CD4-positive, alpha-beta T cell (primary cell): Measurements from ENCODE around the gene PARD6G. TPM values are rescaled to one million over a fixed set of nuclear protein-coding genes. Genes with fewer than 3 reads are reported as not detected.

Experiments
- ATAC-seq: fragments of 200-7000 bp; cut with Tn5 transposase; one replicate; pipeline ENCODE4 v1.10.0; 2022; ENCODE audit warnings: mild to moderate bottlenecking; ENCODE audit not compliant: poor library complexity
- CTCF ChIA-PET: fragments of 350-600 bp; sonication (Branson Sonifier 250); formaldehyde crosslinking; loops from one replicate; lab custom pipeline; 2021; ENCODE audit warnings: antibody characterized with exemption, inconsistent platforms; lab: Charles Lee
- POLR2A ChIA-PET: fragments of 350-600 bp; sonication (Branson Sonifier 250); formaldehyde crosslinking; loops from one replicate; lab custom pipeline; 2021; ENCODE audit warnings: antibody characterized with exemption, inconsistent platforms; lab: Charles Lee
- DNase-seq, 14 experiments: peaks; one replicate each; pipeline ENCODE4 v3.0.0-alpha.2; 2013 to 2020; ENCODE audit warnings: mixed read lengths in 2 of 14
- H3K27ac ChIP-seq, 2 donors: one replicate each; pipeline versions ENCODE4 v1.5.1 to v1.7.0; 2013; ENCODE audit warnings: low read length in 2 of 2, low read depth in 1 of 2, mild to moderate bottlenecking in 1 of 2
- H3K27me3 ChIP-seq, 2 experiments: 1 replicate in 1 of 2; 2 replicates in 1 of 2; pipeline versions ENCODE4 v1.6.1 to v1.7.0; 2013; ENCODE audit warnings: low read length in 2 of 2, control low read depth in 1 of 2, mild to moderate bottlenecking in 1 of 2, moderate library complexity in 1 of 2; ENCODE audit not compliant: insufficient read depth in 2 of 2, control insufficient read depth in 1 of 2
- H3K36me3 ChIP-seq: one replicate; pipeline ENCODE4 v1.6.1; 2013; ENCODE audit warnings: low read length, control low read depth; ENCODE audit not compliant: insufficient read depth
- H3K4me1 ChIP-seq: one replicate; pipeline ENCODE4 v1.6.1; 2013; ENCODE audit warnings: low read length, control low read depth; ENCODE audit not compliant: insufficient read depth
- H3K4me3 ChIP-seq: one replicate; pipeline ENCODE4 v1.5.1; 2013; ENCODE audit warnings: mild to moderate bottlenecking, low read length, moderate library complexity
- H3K9me3 ChIP-seq, 2 experiments: 1 replicate in 1 of 2; 2 replicates in 1 of 2; pipeline versions ENCODE4 v1.6.1 to v1.7.0; 2013; ENCODE audit warnings: low read length in 2 of 2, mild to moderate bottlenecking in 2 of 2, control low read depth in 1 of 2, moderate library complexity in 1 of 2; ENCODE audit not compliant: control insufficient read depth in 1 of 2, insufficient read depth in 1 of 2
- H3K27ac Mint-ChIP-seq: one replicate; pipeline ENCODE4 v1.8.0; 2020; ENCODE audit warnings: mixed read lengths
- H3K27me3 Mint-ChIP-seq: one replicate; pipeline ENCODE4 v1.8.0; 2021; ENCODE audit warnings: mixed read lengths
- H3K36me3 Mint-ChIP-seq: one replicate; pipeline ENCODE4 v1.8.0; 2021; ENCODE audit warnings: low read depth, mixed read lengths
- H3K4me1 Mint-ChIP-seq: one replicate; pipeline ENCODE4 v1.8.0; 2021; ENCODE audit warnings: low read depth, mixed read lengths
- H3K4me3 Mint-ChIP-seq: one replicate; pipeline ENCODE4 v1.8.0; 2020; ENCODE audit warnings: mild to moderate bottlenecking, mixed read lengths
- H3K9me3 Mint-ChIP-seq: one replicate; pipeline ENCODE4 v1.8.0; 2020; ENCODE audit warnings: mixed read lengths
- intact Hi-C, 2 experiments: fragments of 100-400 bp; cut with DNase I in 1 of 2; cut with micrococcal nuclease in 1 of 2; formaldehyde crosslinking; loops; one replicate each; pipeline versions ENCODE4 v1.15.1 to v1.9.0; 2023 to 2025; cut with DNase I, micrococcal nuclease
- total RNA-seq, 174 experiments: library from RNA in 2 of 174; stranded (reverse) in 2 of 174; gene quantifications; one replicate each; pipeline ENCODE4 v1.2.3 and lab custom pipeline; 2021 to 2026
- TF ChIP-seq, protein P1 (sequence below): fragments of 200-600 bp; IDR thresholded peaks from one replicate; pipeline ENCODE4 v1.8.0; 2022; ENCODE audit warnings: antibody characterized with exemption, mild to moderate bottlenecking

PARD6G gene
- total RNA-seq, 2 experiments from 2014 or later, result 0.38 to 1.1 TPM

DNA sequence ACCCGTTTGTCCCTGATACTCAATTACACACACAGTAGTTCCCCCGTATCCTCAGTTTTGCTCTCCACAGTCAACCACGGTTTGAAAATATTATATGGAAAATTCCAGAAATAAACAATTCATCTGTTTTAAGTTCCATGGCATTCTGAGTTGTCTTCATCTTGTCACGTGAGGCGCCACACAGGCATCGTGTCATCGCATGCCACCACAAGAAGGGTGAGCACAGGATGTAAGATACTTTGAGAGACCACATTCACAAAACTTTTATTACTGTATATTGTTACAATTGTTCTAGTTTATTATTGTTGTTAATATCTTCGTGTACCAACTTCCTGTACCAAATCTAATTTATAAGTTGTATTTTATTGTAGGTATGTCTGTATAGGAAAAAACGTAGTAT is 120.5 kb downstream of the PARD6G start:
- H3K9me3 Mint-ChIP-seq, result no peaks in the 10 kb centered on the region
- H3K4me3 Mint-ChIP-seq, result peak overlapping the region; percentile 17
- DNase-seq (peak in 1 of 14 experiments; percentile 41), ATAC-seq (peak; percentile 68)
- Histone ChIP-seq H3K4me3 (no peak overlapping the region), H3K36me3 (peaks cover 12% of the 10 kb centered on the region), H3K27me3 (no peaks in the 10 kb centered on the region), H3K4me1 (no peaks in the 10 kb centered on the region), H3K9me3 (no peaks in the 10 kb centered on the region), H3K27ac (no peak overlapping the region)
- H3K36me3 Mint-ChIP-seq, result peaks cover 62% of the 10 kb centered on the region
- H3K27ac Mint-ChIP-seq, result no peak overlapping the region
- ChIA-PET POLR2A (no interaction called here), CTCF (no interaction called here)
- intact Hi-C loops, result loop anchor here in 1 of 2 experiments (1.0 kb wide), 1 partner anchor 9 kb away; no protein-coding TSS in a partner anchor
- H3K27me3 Mint-ChIP-seq, result no peaks in the 10 kb centered on the region
- TF ChIP-seq, protein P1, sequence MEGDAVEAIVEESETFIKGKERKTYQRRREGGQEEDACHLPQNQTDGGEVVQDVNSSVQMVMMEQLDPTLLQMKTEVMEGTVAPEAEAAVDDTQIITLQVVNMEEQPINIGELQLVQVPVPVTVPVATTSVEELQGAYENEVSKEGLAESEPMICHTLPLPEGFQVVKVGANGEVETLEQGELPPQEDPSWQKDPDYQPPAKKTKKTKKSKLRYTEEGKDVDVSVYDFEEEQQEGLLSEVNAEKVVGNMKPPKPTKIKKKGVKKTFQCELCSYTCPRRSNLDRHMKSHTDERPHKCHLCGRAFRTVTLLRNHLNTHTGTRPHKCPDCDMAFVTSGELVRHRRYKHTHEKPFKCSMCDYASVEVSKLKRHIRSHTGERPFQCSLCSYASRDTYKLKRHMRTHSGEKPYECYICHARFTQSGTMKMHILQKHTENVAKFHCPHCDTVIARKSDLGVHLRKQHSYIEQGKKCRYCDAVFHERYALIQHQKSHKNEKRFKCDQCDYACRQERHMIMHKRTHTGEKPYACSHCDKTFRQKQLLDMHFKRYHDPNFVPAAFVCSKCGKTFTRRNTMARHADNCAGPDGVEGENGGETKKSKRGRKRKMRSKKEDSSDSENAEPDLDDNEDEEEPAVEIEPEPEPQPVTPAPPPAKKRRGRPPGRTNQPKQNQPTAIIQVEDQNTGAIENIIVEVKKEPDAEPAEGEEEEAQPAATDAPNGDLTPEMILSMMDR, result no peak
- H3K4me1 Mint-ChIP-seq, result peaks cover 70% of the 10 kb centered on the region

DNA sequence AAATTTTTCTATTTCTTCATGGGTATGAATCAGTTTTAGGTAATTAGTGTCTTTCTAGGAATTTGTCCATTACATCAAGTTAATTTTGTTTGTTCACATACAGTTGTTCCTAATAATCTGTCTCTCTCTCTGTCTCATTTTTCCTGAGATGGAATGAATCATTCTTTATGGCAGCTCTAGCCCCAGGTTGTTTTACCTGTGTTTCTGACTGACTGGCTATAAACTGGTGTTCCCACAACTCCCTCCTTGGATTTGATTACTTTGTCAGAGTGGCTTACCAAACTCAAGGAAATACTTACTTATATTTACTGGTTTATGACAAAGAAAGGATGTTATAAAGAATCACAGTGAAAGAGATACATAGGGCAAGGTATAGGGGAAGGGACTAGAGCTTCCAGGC is 123.2 kb downstream of the PARD6G start:
- intact Hi-C loops, result no loop called here
- no peak overlapping the region for H3K4me3 ChIP-seq
- ChIA-PET CTCF (no interaction called here), POLR2A (no interaction called here)
- no peak overlapping the region for H3K27ac ChIP-seq
- peaks cover 20% of the 10 kb centered on the region for H3K36me3 ChIP-seq
- H3K9me3 Mint-ChIP-seq, result no peaks in the 10 kb centered on the region
- no peaks in the 10 kb centered on the region for H3K4me1 ChIP-seq
- no peak overlapping the region for H3K27ac Mint-ChIP-seq
- ATAC-seq (no peak), DNase-seq (no peak)
- TF ChIP-seq, protein P1, result no peak
- no peaks in the 10 kb centered on the region for H3K27me3 Mint-ChIP-seq
- H3K9me3 ChIP-seq, result no peaks in the 10 kb centered on the region
- H3K36me3 Mint-ChIP-seq, result peaks cover 61% of the 10 kb centered on the region
- H3K4me3 Mint-ChIP-seq, result no peak overlapping the region
- H3K27me3 ChIP-seq, result no peaks in the 10 kb centered on the region
- H3K4me1 Mint-ChIP-seq, result peaks cover 50% of the 10 kb centered on the region

DNA sequence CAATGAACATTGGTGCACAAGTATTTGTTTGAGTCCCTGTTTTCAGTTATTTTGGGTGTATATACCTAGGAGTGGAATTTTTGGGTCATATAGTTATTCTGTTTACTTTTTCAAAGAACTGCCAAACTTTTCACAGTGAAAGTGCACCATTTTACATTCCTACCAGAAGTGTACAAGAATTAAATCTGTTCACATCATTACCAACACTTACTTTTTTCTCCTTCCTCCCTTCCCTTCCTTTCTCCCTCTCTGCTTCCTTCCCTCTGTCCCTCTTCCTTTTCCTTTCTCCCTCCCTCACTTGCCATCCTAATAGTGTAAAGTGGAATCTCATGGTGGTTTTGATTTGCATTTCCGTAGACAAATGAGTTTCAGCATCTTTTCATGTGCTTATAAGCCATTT is 126.4 kb downstream of the PARD6G start:
- Histone ChIP-seq H3K4me3 (no peak overlapping the region), H3K4me1 (peaks cover 3% of the 10 kb centered on the region), H3K27ac (no peak overlapping the region), H3K9me3 (no peaks in the 10 kb centered on the region), H3K36me3 (peaks cover 33% of the 10 kb centered on the region), H3K27me3 (no peaks in the 10 kb centered on the region)
- Mint-ChIP-seq H3K27me3 (no peaks in the 10 kb centered on the region), H3K36me3 (peaks cover 72% of the 10 kb centered on the region), H3K4me1 (peaks cover 45% of the 10 kb centered on the region), H3K9me3 (no peaks in the 10 kb centered on the region), H3K27ac (no peak overlapping the region), H3K4me3 (no peak overlapping the region)
- ChIA-PET CTCF (no interaction called here), POLR2A (no interaction called here)
- ATAC-seq, result no peak
- intact Hi-C loops, result no loop called here
- DNase-seq, result no peak
- TF ChIP-seq, protein P1, result no peak
